Activated CD4-positive, alpha-beta T cell treated with anti-CD3 and anti-CD28 coated beads, Interleukin-10, Interleukin-2, amounts not matched to agents 100 ng/mL and 50 ng/mL, durations not matched to agents 16 hours and 8 hours (primary cell): ENCODE measurements around the gene GP9.

Source experiments
- DNase-seq: peaks from one replicate; pipeline ENCODE4 v3.0.0-alpha.2; 2020

GP9 gene

GRCh38 chr3:129030611-129031010 is 30.0 kb upstream of the GP9 start:
- DNase-seq, result no peak

DNA sequence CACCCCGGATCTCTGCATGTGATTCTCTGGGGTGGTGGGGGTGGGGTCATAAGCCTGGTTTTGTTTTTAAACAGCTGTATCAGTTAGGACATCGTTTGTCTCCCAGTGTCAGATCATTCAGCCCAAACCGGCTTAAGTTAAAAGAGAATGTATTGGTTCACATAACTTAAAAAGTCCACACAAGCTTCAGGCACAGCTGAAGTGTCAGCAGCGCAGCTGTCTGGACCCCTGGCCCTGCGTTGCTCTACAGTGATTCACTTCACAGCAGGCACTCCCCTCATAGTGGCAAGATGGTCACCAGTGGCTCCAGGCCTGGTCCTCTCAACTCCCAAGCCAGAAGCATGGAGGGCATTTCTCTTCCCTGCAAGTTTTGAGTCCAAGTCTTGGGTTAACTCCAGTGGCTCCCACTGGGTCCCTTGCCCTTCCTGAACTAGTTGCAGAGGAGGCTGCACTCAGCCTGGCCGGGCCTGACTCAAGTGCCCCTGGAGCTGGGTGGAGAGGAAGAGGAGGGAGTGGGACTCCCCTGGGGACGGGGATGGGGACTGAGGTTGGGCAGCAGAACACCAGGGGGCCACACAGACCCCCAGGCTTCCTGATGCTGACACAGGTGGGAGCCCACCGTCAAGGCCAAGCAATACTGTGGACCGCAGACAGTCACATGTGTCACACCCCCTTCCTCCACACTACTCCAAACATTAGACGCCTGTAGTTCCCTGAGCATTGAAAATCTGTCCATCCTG is 28.9 kb upstream of the GP9 start:
- no peak for DNase-seq

GRCh38 chr3:129032716-129033115 is 27.9 kb upstream of the GP9 start:
- DNase-seq, result no peak

DNA sequence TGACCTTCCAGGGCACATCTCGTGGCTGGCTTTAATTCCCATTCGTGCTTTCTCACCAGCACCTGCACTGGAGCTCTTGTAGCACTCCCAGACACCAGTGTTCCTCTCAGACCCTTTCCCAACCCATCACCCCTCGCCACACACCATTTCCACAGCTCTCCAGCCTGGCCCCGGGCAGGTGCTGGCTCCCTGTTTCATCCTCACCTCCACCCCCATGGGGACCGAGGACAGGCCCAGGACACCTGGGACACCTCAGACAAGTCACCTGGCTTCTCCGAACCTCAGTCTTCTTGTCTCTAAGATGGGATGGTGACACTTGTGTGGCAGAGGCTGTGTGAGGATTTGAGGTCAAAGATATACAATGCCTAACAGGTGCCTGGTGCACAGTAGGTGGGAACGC is 27.4 kb upstream of the GP9 start:
- no peak for DNase-seq

DNA sequence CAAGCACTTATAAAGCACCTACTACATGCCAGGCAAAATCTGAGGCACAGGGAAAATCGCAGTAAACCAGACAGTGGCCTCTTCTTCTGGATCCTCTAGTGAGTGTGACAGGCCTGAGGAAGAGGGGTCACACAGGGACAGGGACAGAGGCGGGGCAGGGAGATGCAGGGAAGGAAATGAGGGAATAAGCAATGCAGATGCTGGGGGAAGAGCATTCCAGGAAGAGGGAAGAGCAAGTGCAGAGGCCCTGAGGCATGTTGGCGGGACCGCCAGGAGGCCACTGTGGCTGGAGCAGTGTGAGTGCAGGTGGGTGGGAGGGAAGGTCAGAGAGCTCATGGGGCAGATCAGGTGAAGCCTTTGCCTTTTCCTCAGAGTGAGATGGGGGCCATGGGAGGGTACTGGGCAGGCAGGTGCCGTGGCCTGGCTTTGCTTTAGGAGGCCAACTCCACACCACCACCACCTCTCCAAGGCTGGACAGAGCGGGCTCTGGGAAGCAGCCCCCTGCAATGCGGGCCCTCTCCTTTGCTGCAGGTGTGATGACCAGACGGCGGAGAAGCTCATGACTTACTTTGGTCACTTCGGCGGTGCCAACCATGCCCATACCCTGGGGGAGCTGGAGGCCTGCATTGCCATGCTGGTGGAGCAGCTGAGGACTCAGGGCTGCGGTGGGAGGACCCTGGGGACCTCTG is 26.8 kb upstream of the GP9 start:
- no peak for DNase-seq

DNA sequence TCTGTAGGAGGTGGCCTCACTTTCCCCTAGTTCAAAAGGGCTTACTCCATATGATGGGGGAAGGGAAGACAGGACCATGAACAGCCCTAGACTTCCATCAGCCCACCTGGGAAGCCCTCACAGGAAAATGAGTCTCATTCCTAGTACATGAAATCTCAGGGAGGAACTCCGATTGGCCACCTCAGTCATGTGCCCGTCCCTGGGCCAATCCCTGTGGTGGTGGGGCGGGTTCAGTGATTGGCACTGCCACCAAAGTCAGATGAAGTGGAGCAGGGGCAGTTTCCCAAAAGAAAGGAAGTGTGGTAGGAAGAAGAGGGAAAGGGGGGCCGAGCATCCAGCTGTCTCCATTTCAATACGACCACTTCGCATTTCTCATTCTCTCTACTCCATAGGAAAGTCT is 25.9 kb upstream of the GP9 start:
- no peak for DNase-seq

GRCh38 chr3:129035360-129036221 is 25.0 kb upstream of the GP9 start:
- no peak for DNase-seq

DNA sequence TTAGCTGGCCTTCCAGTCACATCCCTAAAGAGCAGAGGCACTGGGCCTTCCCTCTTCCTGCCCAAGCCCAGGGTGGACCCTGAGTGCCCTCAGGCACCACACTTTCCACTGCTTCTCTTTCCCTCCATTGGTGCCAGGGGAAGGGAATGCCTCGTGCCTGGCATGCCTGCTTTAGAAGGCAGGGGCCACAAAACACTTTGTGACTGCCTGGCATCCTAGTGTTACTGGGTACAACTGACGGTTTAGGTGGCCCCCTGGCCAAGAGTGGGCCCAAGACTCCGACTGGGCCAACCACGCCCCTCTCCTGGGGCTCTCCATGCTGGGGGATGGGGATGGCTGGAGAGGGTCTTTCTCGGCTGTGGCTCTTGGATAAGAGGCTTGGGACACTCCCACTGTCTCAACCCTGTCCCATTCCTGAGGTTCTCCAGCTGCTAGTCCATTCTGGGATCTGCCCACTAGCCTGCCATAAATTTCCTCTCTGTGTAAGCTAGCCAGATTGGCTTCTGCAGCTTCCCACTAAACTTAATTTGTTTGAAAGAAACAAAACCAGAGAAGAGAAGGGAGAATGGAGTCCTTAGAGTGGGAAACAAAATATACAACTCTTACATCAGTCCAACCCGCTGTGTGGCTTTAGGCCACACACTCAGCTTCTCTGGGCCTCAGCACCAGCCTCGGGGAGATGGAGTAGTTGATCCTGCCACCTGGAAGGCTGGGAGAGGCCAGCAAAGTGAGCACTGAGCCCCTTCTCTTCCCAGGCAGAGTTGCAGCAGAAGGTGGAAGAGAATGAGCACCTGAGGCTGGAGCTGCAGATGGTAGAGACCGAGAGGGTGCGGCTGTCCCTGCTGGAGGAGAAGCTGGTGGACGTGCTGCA is 24.1 kb upstream of the GP9 start:
- no peak for DNase-seq

DNA sequence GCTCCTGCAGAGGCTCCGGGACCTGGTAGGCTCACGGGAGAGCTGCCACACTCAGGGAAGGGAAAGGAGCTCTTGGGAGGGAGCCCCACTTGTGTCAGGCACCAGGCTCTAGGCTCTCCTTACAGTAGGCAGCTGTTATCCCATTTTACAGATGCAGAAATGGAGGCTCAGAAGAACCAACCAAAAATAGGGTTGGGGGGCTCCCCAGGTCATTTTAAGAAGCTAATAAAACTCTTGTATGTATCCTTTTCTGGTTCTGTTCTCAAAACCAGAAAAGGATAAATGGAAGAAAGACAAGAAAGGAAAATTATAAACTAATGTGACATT is 23.5 kb upstream of the GP9 start:
- DNase-seq, result no peak

GRCh38 chr3:129038121-129038855 is 22.3 kb upstream of the GP9 start:
- DNase-seq, result no peak

DNA sequence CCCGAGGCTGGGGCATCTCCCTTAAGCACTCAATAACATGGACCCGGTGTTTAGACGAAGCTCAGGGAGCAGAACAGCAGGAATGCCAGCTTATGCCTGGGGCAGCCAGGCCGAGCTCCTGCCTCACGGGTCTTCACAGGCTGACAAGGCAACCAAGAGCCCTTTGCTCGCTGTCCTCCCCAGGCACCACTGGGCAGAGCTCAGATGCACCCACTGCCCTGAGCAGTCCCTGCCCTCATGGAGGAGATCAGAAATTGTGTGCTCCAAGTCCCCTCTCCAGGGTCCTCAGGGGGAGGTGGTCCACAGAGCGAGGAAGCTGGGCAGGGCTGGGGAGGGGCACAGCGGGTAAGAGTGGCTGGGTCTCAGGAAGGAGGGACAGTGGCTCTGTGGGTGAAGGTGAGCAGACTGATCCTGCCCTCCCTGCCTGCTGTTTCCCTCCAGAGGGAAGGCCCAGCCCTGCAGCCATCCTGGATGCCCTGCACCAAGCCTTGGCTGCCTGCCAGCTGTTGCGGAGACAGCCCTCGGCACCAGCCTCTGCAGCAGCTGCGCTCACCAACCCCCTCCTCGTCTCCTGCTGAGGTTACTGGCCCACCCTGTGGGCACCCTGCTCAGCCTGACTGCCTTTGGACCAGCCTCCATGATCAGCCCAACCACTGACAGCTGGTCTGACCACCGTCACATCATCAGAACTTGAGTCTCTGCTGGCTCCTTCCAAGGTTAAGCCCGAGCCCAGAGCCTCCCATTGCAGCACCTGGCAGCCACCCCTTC is 21.1 kb upstream of the GP9 start:
- no peak for DNase-seq

DNA sequence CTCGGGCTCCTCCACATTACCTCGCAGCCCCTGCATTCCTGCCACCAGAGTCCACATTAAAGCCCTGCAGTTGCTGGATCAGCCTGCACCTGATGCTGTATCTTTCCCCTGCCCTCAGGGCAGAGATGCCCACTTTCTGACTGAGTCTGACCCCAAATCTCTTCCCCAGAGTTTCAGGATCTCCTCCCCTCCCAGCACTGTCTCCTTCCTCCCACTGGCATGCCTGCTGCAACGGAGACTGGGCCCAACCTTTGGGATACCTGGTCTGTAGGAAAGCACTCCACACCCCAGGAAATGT is 20.6 kb upstream of the GP9 start:
- no peak for DNase-seq

DNA sequence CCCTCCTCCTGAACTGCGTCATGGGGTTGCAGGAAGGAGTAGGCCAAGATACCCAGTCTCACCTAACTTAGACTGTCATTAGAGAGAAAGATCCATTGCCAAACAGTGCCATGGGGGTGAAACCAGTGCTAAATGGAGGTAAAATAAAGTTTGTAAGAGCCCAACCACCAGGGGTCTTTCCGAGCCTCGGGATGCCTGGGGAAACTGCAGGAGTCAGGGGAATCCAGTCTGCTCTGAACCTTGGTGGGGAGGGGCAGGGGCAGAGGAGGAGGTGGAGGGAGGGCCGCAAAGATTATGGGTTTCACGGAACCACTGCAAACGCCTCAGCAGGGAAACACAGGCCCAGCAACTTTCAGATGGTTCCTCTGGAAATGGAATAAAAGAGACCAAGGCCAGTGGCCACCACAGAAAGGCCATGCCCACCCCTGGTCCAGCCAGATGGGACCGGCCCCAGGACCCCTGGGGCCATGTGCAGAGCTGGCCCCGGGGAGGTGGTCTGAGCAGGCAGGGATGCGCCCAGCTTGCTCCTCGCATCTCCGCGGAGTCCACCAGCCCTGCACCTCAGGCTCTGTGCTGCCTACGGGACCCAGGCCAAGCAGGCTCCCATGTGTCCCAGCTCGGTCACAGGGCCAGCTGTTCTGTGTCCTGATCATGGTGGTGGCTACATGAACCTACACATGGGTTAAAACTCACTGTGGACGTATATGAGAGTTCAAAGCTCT is 19.8 kb upstream of the GP9 start:
- no peak for DNase-seq

DNA sequence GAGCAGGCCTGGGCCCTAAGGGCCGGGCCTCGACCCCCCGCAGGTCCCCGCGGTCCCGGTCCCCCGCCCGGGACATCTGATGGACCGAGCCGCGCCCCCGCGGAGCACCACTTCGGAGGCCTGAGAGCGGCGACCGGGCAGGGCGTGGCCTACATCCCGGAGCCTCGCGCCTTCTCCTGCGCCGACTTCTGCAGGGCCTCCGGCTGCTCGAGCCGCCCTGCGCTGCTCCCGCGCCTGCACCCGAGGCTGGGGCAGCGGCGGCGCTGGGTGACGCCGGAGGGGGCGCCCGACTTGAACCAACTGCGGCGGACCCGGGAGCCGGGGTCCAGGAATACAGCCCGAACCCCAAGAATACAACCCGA is 14.9 kb upstream of the GP9 start:
- peak; percentile 32 for DNase-seq

DNA sequence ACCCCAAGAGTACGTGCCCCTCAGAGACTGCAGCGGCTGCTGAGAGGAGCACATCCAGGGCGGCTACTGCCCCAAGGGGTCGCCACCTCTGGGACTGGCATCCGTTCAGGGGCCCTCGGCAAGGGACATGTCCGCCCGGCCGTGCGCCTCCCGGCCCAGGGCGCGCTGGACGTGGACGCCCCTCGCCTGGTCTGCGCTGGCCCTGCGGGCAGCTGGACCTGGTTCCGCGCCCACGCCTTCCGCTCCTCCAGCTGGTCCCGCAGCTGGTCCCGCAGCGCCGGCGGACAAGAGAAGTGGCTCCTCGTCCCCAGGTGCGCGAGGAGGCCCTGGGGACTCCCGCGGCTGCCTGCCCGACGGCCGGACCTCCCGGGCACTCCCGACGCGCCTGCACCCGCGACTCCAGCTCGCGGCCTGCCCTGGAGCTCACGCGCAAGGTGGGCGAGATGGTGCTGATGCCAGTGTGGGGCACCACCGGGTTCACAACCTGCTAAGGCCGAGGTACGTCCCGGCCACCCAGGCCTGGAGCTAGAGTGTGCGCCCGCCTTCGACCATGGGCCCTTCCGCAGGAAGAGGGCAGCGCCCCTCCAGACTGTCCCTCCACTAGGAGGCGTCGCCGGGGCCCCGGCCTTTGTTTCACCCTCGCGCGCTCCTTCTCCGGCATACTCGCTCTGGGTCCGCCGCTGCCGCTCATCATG is 14.4 kb upstream of the GP9 start:
- DNase-seq, result no peak

DNA sequence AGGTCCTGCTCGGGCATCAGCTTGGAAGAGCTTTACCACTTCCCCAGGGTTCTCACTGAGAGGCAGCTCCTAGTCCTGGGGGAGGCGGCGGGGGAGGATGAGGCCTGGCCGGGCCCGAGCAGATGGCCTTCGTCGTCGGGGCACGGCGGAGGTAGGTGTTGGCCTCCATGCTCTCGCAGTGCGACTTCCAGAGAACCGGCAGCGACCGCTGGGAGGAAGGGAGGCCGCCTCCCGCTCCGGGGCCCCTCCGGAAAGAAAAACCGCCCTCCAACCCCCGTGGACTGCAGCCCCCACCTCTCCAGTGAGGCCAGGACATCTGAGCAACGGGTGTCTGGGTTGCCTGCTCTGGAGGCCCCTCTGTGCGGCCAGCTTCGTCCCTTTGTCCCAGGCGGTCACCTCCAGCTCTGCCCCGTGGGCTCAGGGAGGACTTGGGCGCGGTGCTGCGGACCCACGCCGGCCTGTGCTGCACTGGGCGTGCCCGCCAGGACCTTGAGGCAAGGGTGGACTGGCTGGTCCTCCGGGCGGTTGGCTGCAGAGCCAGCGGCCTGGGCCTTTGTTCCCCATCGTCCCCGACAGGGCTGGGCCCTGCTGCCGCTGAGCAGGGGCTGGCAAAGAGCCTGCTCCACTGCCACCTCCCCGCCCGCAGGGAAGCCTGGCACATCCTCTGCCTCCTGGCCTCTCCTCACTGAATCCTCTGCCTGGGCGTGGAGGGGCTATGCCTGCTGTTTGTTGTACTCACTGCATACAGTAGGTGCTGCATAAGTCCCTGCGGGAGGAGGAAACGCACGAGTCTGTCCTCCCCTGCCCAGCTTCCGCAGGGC is 13.6 kb upstream of the GP9 start:
- DNase-seq, result no peak

- no peak for DNase-seq
Measured at GRCh38 chr3:129047553-129047839, 13.1 kb upstream of the GP9 start.

DNA sequence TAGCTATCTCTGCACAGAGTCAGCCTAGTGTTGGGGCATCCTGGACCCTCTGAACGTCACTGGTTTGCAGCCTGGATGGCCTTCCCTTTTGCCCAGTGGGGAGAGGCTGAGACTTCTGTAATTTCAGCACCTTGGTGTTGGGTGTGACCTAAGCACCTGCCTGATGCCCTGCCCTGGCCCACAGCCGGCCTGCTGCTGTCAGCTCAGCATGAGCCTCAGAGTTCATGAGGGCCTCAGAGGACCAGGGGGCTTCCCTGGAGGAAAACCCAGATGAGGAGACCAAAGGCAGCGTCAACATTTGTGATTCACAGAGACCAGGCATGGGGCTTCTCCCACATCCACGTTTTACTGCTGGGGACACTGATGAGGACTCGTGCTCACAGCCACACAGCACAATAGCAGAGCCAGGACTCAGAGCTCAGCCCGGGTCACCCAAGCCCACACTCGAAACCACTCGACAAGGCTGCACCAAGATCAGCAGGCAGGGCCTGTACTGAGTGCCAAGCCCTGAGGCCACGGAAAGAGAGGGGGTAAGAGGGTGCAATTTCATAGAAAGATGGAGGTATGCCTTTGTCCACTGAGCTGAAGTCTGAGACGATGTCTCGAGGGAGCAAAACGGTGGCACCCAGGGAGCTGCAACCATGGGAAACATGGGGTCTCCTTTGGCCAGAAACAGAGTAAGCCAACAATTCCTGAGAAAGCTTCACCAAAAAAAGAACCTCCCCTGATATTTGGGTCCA is 9.9 kb upstream of the GP9 start:
- DNase-seq, result no peak

DNA sequence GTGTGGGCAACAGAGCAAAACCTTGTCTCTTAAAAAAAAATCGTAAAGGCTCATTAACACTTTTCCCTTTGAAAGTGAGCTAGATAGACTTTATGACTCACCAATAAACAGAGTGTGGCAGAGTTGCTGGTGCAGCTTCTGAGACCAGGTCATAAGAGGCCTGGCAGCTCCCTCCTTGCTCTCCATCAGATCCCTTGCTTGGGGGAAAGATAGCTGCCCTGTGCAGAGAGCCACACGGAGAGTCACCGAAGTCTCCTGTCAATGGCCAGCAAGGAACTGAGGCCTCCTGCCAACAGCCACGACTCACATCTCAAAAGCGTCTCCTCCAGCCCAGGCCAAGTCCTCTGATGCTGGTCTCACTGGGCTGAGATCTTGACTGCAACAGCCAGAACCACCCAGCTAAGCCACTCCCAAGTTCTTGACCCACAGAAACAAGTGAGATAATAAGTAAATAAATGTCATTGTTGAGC is 8.7 kb upstream of the GP9 start:
- no peak for DNase-seq
